ENCODE measurements around the gene UBXN10. TPM values are rescaled to one million over a fixed set of nuclear protein-coding genes. Genes with fewer than 3 reads are reported as not detected.

The UBXN10 gene
- total and polyA plus RNA-seq, 4 donors: 0.50 to 2.3 (median 1.1) TPM

GRCh38 chr1:20179371-20180128, 6.3 kb upstream of the UBXN10 start:
- no peaks in the 10 kb centered on the region for H3K9me3 ChIP-seq (ENCODE audit: control insufficient read depth in 4 of 4, low read length in 3 of 4)
- H3K36me3 ChIP-seq (ENCODE audit: control insufficient read depth in 4 of 4, insufficient read depth in 3 of 4, low read depth in 1 of 4, low read length in 3 of 4): no peaks in the 10 kb centered on the region
- H3K4me3 ChIP-seq (ENCODE audit: low read depth in 1 of 3, low read length in 3 of 3): no peak overlapping the region
- peaks cover 2 to 18% (median 14%) of the 10 kb centered on the region in 4 donors for H3K4me1 ChIP-seq (ENCODE audit: control insufficient read depth in 4 of 4, insufficient read depth in 4 of 4, low read length in 3 of 4)
- TF ChIP-seq SP1 (IDR thresholded peaks at IDR 0.05): no peak
- no peak for TF ChIP-seq ZBTB33 (IDR thresholded peaks at IDR 0.05)
- TF ChIP-seq NR2F2 (IDR thresholded peaks at IDR 0.05): no peak
- no peak for TF ChIP-seq HNF4G (IDR thresholded peaks at IDR 0.05)
- TF ChIP-seq CTCF (IDR thresholded peaks at IDR 0.05; ENCODE audit: low read depth, low read length, missing input control): no peak
- TF ChIP-seq RXRA (IDR thresholded peaks at IDR 0.05): no peak
- no peak for TF ChIP-seq FOXA2 (IDR thresholded peaks at IDR 0.05)
- TF ChIP-seq RAD21 (IDR thresholded peaks at IDR 0.05): no peak
- TF ChIP-seq ATF3 (IDR thresholded peaks at IDR 0.05): no peak
- TF ChIP-seq MAX (IDR thresholded peaks at IDR 0.05): no peak
- TF ChIP-seq REST (IDR thresholded peaks at IDR 0.05): no peak
- no peak for TF ChIP-seq TAF1 (conservative IDR thresholded peaks at IDR 0.05)
- TF ChIP-seq EGR1 (IDR thresholded peaks at IDR 0.05; ENCODE audit: low read depth in 2 of 2): no peak
- TF ChIP-seq JUND (IDR thresholded peaks at IDR 0.05): no peak
- no peak for TF ChIP-seq FOXA1 (IDR thresholded peaks at IDR 0.05)
- TF ChIP-seq YY1 (IDR thresholded peaks at IDR 0.05): no peak
- TF ChIP-seq GABPA (IDR thresholded peaks at IDR 0.05 in 1 of 2, conservative IDR thresholded peaks at IDR 0.05 in 1 of 2): no peak
- no peak for TF ChIP-seq HNF4A (conservative IDR thresholded peaks at IDR 0.05)
- DNase-seq (ENCODE audit: low spot score): no peak
- H3K27ac ChIP-seq (ENCODE audit: low read depth in 1 of 2, low read length in 2 of 2): no peak overlapping the region
- H3K27me3 ChIP-seq (ENCODE audit: control insufficient read depth in 4 of 4, insufficient read depth in 4 of 4, low read length in 3 of 4): no peaks in the 10 kb centered on the region
- 98% methylated on average over 2 of the region's 2 CpGs for WGBS
- H3K9ac ChIP-seq (ENCODE audit: low read depth in 1 of 2, low read length in 2 of 2): no peak overlapping the region

Data from liver (tissue), 9 donors.